Esophagus muscularis mucosa (tissue), 3 donors: ENCODE data around the gene IL7R.

Source experiments
- POLR2A ChIP-seq: fragments of 450-650 bp; IDR thresholded peaks from one replicate; pipeline ENCODE4 v1.6.1; 2017; ENCODE audit warnings: antibody characterized with exemption, moderate library complexity, mild to moderate bottlenecking, low read depth
- TF ChIP-seq, protein P1 (sequence below), 3 experiments: fragments of 200-600 bp in 2 of 3; fragments of 450-650 bp in 1 of 3; sonication (generic) in 2 of 3; IDR thresholded peaks; one replicate each; pipeline ENCODE4 v1.5.1; 2017 to 2019; ENCODE audit warnings: antibody characterized with exemption in 3 of 3, mild to moderate bottlenecking in 2 of 3, moderate library complexity in 1 of 3

DNA sequence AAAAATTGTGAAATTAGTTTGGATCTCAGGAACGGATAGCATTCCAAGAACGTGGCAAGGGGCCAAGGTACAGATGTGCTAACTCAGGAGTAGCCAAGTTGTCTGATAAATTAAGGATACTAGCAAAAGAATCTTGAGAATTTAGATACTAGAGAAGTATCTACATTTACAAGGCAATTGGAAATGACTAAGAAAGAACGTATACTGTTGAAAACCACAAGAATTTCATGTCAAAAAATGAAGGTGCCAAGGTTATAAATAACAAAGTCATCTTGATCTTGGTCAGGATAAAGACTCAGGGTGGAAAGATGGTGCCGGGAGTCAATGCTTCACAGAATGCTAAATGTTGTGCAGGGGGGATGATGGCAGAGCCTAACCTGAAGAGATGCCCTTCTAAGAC is 62.5 kb downstream of the IL7R start:
- TF ChIP-seq, protein P1, sequence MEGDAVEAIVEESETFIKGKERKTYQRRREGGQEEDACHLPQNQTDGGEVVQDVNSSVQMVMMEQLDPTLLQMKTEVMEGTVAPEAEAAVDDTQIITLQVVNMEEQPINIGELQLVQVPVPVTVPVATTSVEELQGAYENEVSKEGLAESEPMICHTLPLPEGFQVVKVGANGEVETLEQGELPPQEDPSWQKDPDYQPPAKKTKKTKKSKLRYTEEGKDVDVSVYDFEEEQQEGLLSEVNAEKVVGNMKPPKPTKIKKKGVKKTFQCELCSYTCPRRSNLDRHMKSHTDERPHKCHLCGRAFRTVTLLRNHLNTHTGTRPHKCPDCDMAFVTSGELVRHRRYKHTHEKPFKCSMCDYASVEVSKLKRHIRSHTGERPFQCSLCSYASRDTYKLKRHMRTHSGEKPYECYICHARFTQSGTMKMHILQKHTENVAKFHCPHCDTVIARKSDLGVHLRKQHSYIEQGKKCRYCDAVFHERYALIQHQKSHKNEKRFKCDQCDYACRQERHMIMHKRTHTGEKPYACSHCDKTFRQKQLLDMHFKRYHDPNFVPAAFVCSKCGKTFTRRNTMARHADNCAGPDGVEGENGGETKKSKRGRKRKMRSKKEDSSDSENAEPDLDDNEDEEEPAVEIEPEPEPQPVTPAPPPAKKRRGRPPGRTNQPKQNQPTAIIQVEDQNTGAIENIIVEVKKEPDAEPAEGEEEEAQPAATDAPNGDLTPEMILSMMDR (IDR thresholded peaks at IDR 0.05): no peak
- no peak for TF ChIP-seq POLR2A
